Measurements from ENCODE around the gene GOLGA2. TPM values are rescaled to one million over a fixed set of nuclear protein-coding genes. Genes with fewer than 3 reads are reported as not detected.
A peak's percentile ranks its signal among the peaks of the same experiment; 100 is the strongest.

The GOLGA2 gene
- total and polyA plus RNA-seq, 8 donors, result 37.9 to 105 (median 59.3) TPM

GRCh38 chr9:128208946-128209669 lies 66.7 kb downstream of the GOLGA2 start:
- no peaks in the 10 kb centered on the region for H3K27me3 ChIP-seq
- no peak overlapping the region for H3K27ac ChIP-seq
- 78 to 79% methylated on average over 15 of the region's 15 CpGs for WGBS, 2 donors
- DNase-seq (peak in 2 of 6 donors; percentile 23 to 51), ATAC-seq (no peak), FAIRE-seq (no peak)
- no peak for TF ChIP-seq CTCF (IDR thresholded peaks at IDR 0.05)
- intact Hi-C loops (cut with DNase I), result no loop called here
- H3K36me3 ChIP-seq, result no peaks in the 10 kb centered on the region
- peaks cover 0 to 26% (median 4%) of the 10 kb centered on the region in 3 donors for H3K4me1 ChIP-seq
- no peak overlapping the region for H3K4me3 ChIP-seq
- H3K9me3 ChIP-seq, result no peaks in the 10 kb centered on the region

- ATAC-seq (no peak), FAIRE-seq (no peak), DNase-seq (peak in 1 of 6 donors; percentile 9)
- no peak for TF ChIP-seq CTCF (IDR thresholded peaks at IDR 0.05)
- Histone ChIP-seq H3K27ac (no peak overlapping the region), H3K36me3 (no peaks in the 10 kb centered on the region), H3K4me1 (peaks cover 0 to 25% (median 0%) of the 10 kb centered on the region in 3 donors), H3K9me3 (no peaks in the 10 kb centered on the region), H3K27me3 (no peaks in the 10 kb centered on the region), H3K4me3 (no peak overlapping the region)
- WGBS, 2 donors, result 89 to 92% methylated on average over 7 of the region's 7 CpGs
- intact Hi-C loops (cut with DNase I), result no loop called here
Measured at GRCh38 chr9:128208386-128208785, 67.4 kb downstream of the GOLGA2 start.

- peaks cover 0 to 22% (median 0%) of the 10 kb centered on the region in 3 donors for H3K4me1 ChIP-seq
- intact Hi-C loops (cut with DNase I), result no loop called here
- H3K9me3 ChIP-seq, result no peaks in the 10 kb centered on the region
- WGBS, 2 donors, result 80 to 88% methylated on average over 15 of the region's 15 CpGs
- H3K4me3 ChIP-seq, result no peak overlapping the region
- H3K36me3 ChIP-seq, result no peaks in the 10 kb centered on the region
- no peak overlapping the region for H3K27ac ChIP-seq
- H3K27me3 ChIP-seq, result no peaks in the 10 kb centered on the region
- ATAC-seq (no peak), DNase-seq (peak in 1 of 6 donors; percentile 14), FAIRE-seq (no peak)
- TF ChIP-seq CTCF (IDR thresholded peaks at IDR 0.05), result no peak
Measured at GRCh38 chr9:128206916-128207910, 68.6 kb downstream of the GOLGA2 start.

- DNase-seq (peak in 1 of 6 donors; percentile 10), ATAC-seq (no peak), FAIRE-seq (no peak)
- no peak overlapping the region for H3K27ac ChIP-seq
- peaks cover 0 to 15% (median 0%) of the 10 kb centered on the region in 3 donors for H3K4me1 ChIP-seq
- no peak overlapping the region for H3K4me3 ChIP-seq
- 82 to 95% methylated on average over 3 of the region's 3 CpGs for WGBS, 2 donors
- intact Hi-C loops (cut with DNase I), result no loop called here
- H3K9me3 ChIP-seq, result no peaks in the 10 kb centered on the region
- no peaks in the 10 kb centered on the region for H3K27me3 ChIP-seq
- no peak for TF ChIP-seq CTCF (IDR thresholded peaks at IDR 0.05)
- H3K36me3 ChIP-seq, result no peaks in the 10 kb centered on the region
Measured at GRCh38 chr9:128206484-128206883, 69.3 kb downstream of the GOLGA2 start.

Small RNAs within 50 kb of the gene (microRNA-seq; reads per million reads assigned to microRNA genes)
- gene MIR199B (749 to 2,499 reads per million in 2 donors), gene MIR3154 (0 to 0.77 reads per million in 2 donors)

Other genes starting within 250 kb of the GOLGA2 start
- gene NAIF1, start 208.7 kb downstream of the GOLGA2 start, total RNA-seq, result 1 to 10 TPM; 3.0 to 6.2 (median 3.8) TPM
- gene NAIF1, start 208.7 kb downstream of the GOLGA2 start, polyA plus RNA-seq, result 1 to 10 TPM; 6.4 to 6.8 TPM
- gene SLC25A25, start 207.8 kb downstream of the GOLGA2 start, total RNA-seq, result 100 to 1,000 TPM in 1 of 6 donors, 10 to 100 TPM in 3, 1 to 10 TPM in 2; 6.8 to 134 (median 12.6) TPM
- gene SLC25A25, start 207.8 kb downstream of the GOLGA2 start, polyA plus RNA-seq, result 10 to 100 TPM; 73.6 to 82.8 TPM
- gene PTGES2, start 148.3 kb downstream of the GOLGA2 start, total RNA-seq, result 10 to 100 TPM; 25.4 to 43.1 (median 34.2) TPM
- 10 to 100 TPM; 66.0 to 78.5 TPM for gene PTGES2, start 148.3 kb downstream of the GOLGA2 start, polyA plus RNA-seq
- 100 to 1,000 TPM in 1 of 6 donors, 10 to 100 TPM in 3, 1 to 10 TPM in 2; 6.3 to 158 (median 45.7) TPM for gene LCN2, start 126.6 kb downstream of the GOLGA2 start, total RNA-seq
- 10 to 100 TPM; 46.8 to 75.1 TPM for gene LCN2, start 126.6 kb downstream of the GOLGA2 start, polyA plus RNA-seq
- gene BBLN, start 115.7 kb downstream of the GOLGA2 start, total RNA-seq, result 10 to 100 TPM; 23.1 to 38.3 (median 30.9) TPM
- 100 to 1,000 TPM in 1 of 2 donors, 10 to 100 TPM in 1; 86.1 to 133 TPM for gene BBLN, start 115.7 kb downstream of the GOLGA2 start, polyA plus RNA-seq
- 10 to 100 TPM; 66.1 to 87.9 (median 78.0) TPM for gene CIZ1, start 84.4 kb downstream of the GOLGA2 start, total RNA-seq
- gene CIZ1, start 84.4 kb downstream of the GOLGA2 start, polyA plus RNA-seq, result 10 to 100 TPM; 56.5 to 80.1 TPM
- 10 to 100 TPM in 3 of 6 donors, 1 to 10 TPM in 3; 5.8 to 19.3 (median 10.0) TPM for gene DNM1, start 72.6 kb downstream of the GOLGA2 start, total RNA-seq
- gene DNM1, start 72.6 kb downstream of the GOLGA2 start, polyA plus RNA-seq, result 10 to 100 TPM; 19.6 to 23.1 TPM
- gene SWI5, start 269 bp upstream of the GOLGA2 start, total RNA-seq, result 1 to 10 TPM; 6.3 to 9.6 (median 6.8) TPM
- gene SWI5, start 269 bp upstream of the GOLGA2 start, polyA plus RNA-seq, result 10 to 100 TPM; 10.5 to 20.2 TPM
- 10 to 100 TPM in 4 of 6 donors, 1 to 10 TPM in 2; 6.6 to 16.5 (median 13.8) TPM for gene TRUB2, start 46.4 kb upstream of the GOLGA2 start, total RNA-seq
- 10 to 100 TPM; 10.2 to 12.1 TPM for gene TRUB2, start 46.4 kb upstream of the GOLGA2 start, polyA plus RNA-seq
- 10 to 100 TPM; 23.1 to 38.9 (median 27.4) TPM for gene COQ4, start 46.8 kb upstream of the GOLGA2 start, total RNA-seq
- gene COQ4, start 46.8 kb upstream of the GOLGA2 start, polyA plus RNA-seq, result 100 to 1,000 TPM in 1 of 2 donors, 10 to 100 TPM in 1; 82.6 to 103 TPM
- 10 to 100 TPM in 5 of 6 donors, 1 to 10 TPM in 1; 9.6 to 14.2 (median 12.4) TPM for gene SLC27A4, start 64.5 kb upstream of the GOLGA2 start, total RNA-seq
- gene SLC27A4, start 64.5 kb upstream of the GOLGA2 start, polyA plus RNA-seq, result 10 to 100 TPM; 18.6 to 32.9 TPM
- 10 to 100 TPM; 30.9 to 46.1 (median 34.0) TPM for gene URM1, start 95.4 kb upstream of the GOLGA2 start, total RNA-seq
- 10 to 100 TPM; 18.5 to 32.9 TPM for gene URM1, start 95.4 kb upstream of the GOLGA2 start, polyA plus RNA-seq
- gene CERCAM, start 144.8 kb upstream of the GOLGA2 start, total RNA-seq, result 10 to 100 TPM; 13.0 to 29.9 (median 16.6) TPM
- 10 to 100 TPM; 21.3 to 24.7 TPM for gene CERCAM, start 144.8 kb upstream of the GOLGA2 start, polyA plus RNA-seq
- 10 to 100 TPM in 2 of 6 donors, 1 to 10 TPM in 4; 8.0 to 14.5 (median 9.3) TPM for gene ODF2, start 180.0 kb upstream of the GOLGA2 start, total RNA-seq
- gene ODF2, start 180.0 kb upstream of the GOLGA2 start, polyA plus RNA-seq, result 10 to 100 TPM; 10.9 to 15.0 TPM
- gene GLE1, start 228.7 kb upstream of the GOLGA2 start, total RNA-seq, result 10 to 100 TPM in 1 of 6 donors, 1 to 10 TPM in 5; 4.8 to 11.1 (median 8.0) TPM
- 10 to 100 TPM in 1 of 2 donors, 1 to 10 TPM in 1; 5.1 to 11.2 TPM for gene GLE1, start 228.7 kb upstream of the GOLGA2 start, polyA plus RNA-seq

All from pancreas (tissue), 10 donors.